GM19452 (cell line): ENCODE data around the gene CNGA1.

Source experiments
- ATAC-seq: cut with Tn5 transposase; IDR thresholded peaks from one replicate; pipeline ENCODE4 v1.9.1; 2021; ENCODE audit not compliant: unreplicated experiment

CNGA1 gene

GRCh38 chr4:48016141-48017107, at the start of gene CNGA1, which contains the start of gene NIPAL1:
Gene CNGA1, minus strand, starts transcription at chr4:48016681. Its CDS starts 63,992 bp downstream, at chr4:47952689.
Gene NIPAL1, plus strand, starts transcription at chr4:48016772. Its CDS starts 68 bp downstream, at chr4:48016840.
- ATAC-seq, result peak; percentile 84

- peak; percentile 71 for ATAC-seq
These were observed 49.1 kb upstream of the CNGA1 start for GRCh38 chr4:48065587-48066052.

GRCh38 chr4:48064349-48064748, 47.9 kb upstream of the CNGA1 start:
- ATAC-seq, result peak; percentile 46

GRCh38 chr4:48058617-48059530, 42.4 kb upstream of the CNGA1 start:
- ATAC-seq, result no peak

GRCh38 chr4:48051078-48051477, 34.6 kb upstream of the CNGA1 start:
- no peak for ATAC-seq

GRCh38 chr4:48049483-48049882, 33.0 kb upstream of the CNGA1 start:
- no peak for ATAC-seq

- peak; percentile 11 for ATAC-seq
These were observed 31.4 kb upstream of the CNGA1 start for GRCh38 chr4:48047896-48048295.

GRCh38 chr4:48047421-48047844, 31.0 kb upstream of the CNGA1 start:
- ATAC-seq, result peak; percentile 97

GRCh38 chr4:48046059-48046458, 29.6 kb upstream of the CNGA1 start:
- ATAC-seq, result no peak

GRCh38 chr4:48044298-48044697, 27.8 kb upstream of the CNGA1 start:
- no peak for ATAC-seq

GRCh38 chr4:48043504-48043903, 27.0 kb upstream of the CNGA1 start:
- no peak for ATAC-seq

GRCh38 chr4:48042979-48043461, 26.5 kb upstream of the CNGA1 start:
- peak; percentile 42 for ATAC-seq

GRCh38 chr4:48041535-48042137, 25.2 kb upstream of the CNGA1 start:
- ATAC-seq, result no peak

- no peak for ATAC-seq
These were observed 23.1 kb upstream of the CNGA1 start for GRCh38 chr4:48039561-48039960.

- ATAC-seq, result no peak
These were observed 22.2 kb upstream of the CNGA1 start for GRCh38 chr4:48038666-48039065.

- ATAC-seq, result no peak
These were observed 20.6 kb upstream of the CNGA1 start for GRCh38 chr4:48037117-48037462.

- no peak for ATAC-seq
These were observed 19.5 kb upstream of the CNGA1 start for GRCh38 chr4:48035952-48036351.

- no peak for ATAC-seq
These were observed 17.4 kb upstream of the CNGA1 start for GRCh38 chr4:48033825-48034413.

- no peak for ATAC-seq
These were observed 16.9 kb upstream of the CNGA1 start for GRCh38 chr4:48033412-48033811.

- ATAC-seq, result no peak
These were observed 16.2 kb upstream of the CNGA1 start for GRCh38 chr4:48032721-48033120.
